Activated T-helper 1 cell treated with anti-CD3 and anti-CD28 coated beads, Interleukin-12 subunit alpha, Interleukin-12 subunit beta, Interleukin-2, Interleukin-4 antibody, amounts not matched to agents 30 ng/mL and 10 ng/mL and 1 ng/mL, durations not matched to agents 14 hours and 24 hours and 36 hours (primary cell): ENCODE data around the gene TCF19. TPM values are rescaled to one million over a fixed set of nuclear protein-coding genes. Genes with fewer than 3 reads are reported as not detected.

Experiments used
- DNase-seq: peaks from one replicate; pipeline ENCODE4 v3.0.0; 2021; ENCODE audit warnings: low spot score
- H3K27ac Mint-ChIP-seq: one replicate; pipeline ENCODE4 v1.8.0; 2021; ENCODE audit warnings: mild to moderate bottlenecking, mixed read lengths
- H3K27me3 Mint-ChIP-seq: one replicate; pipeline ENCODE4 v1.8.0; 2022; ENCODE audit warnings: mild to moderate bottlenecking, moderate library complexity, mixed read lengths; ENCODE audit not compliant: insufficient read depth
- H3K36me3 Mint-ChIP-seq: one replicate; pipeline ENCODE4 v1.8.0; 2021; ENCODE audit warnings: low read depth, mixed read lengths
- H3K4me1 Mint-ChIP-seq: one replicate; pipeline ENCODE4 v1.8.0; 2021; ENCODE audit warnings: low read depth, mixed read lengths
- H3K4me3 Mint-ChIP-seq: one replicate; pipeline ENCODE4 v1.8.0; 2021; ENCODE audit warnings: mild to moderate bottlenecking, moderate library complexity, mixed read lengths
- H3K9me3 Mint-ChIP-seq: one replicate; pipeline ENCODE4 v1.8.0; 2021; ENCODE audit warnings: mixed read lengths
- intact Hi-C: fragments of 100-400 bp; cut with micrococcal nuclease; formaldehyde crosslinking; loops from one replicate; pipeline ENCODE4 v1.15.1; 2024
- total RNA-seq: library from RNA; stranded (reverse); gene quantifications from 2 replicates; pipeline ENCODE4 v1.2.3, GENCODE V29; 2022

The TCF19 gene
- total RNA-seq, 1 donor from 2014 or later: 75.9 TPM

DNA sequence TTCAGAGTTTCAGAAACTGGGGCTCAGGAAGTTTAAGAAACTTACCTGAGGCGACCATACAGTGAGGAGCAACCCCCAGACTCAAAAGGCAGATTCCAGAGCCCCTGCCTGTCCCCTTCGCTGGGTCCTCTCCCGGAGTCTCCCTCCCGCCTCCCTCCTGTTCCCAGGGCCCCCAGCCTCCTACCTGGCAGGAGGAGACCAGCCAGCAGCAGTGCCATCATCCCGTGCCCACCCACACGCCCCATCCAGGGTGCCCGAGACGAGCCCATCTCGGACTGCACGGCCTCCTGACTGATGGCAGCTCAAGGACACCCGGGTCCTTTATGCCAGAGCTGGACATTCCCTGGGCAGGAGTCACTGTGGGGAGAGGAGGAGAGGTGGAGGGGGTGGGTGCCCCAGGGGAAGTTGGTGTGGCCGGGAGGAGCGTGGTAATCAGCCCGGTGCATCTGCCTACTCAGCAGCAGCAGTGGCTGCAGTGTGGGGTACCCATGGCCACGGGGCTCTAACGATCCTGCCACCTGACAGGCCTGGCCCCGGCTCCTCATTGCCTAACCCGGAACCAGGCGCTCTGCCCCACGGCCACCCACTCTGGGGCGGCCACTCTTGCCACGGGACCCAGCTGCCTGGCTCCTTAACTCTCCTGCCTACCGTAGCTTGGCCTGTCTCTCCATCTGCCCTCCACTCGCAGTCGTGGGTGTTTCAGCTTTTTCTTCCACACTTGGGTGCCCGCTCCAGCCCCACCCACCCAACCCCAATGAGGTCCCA lies 38.1 kb upstream of the TCF19 start, which contains the start of gene CDSN:
CDSN (minus strand) TSS at position 296 of the 765 bp plus-strand sequence; CDS start at position 269, 27 bp downstream.
- Mint-ChIP-seq H3K27me3 (peaks cover 3% of the 10 kb centered on the region), H3K9me3 (no peaks in the 10 kb centered on the region), H3K27ac (no peak within 1 kb of the TSS), H3K36me3 (no peaks in the 10 kb centered on the region), H3K4me1 (no peaks in the 10 kb centered on the region), H3K4me3 (no peak within 1 kb of the TSS)
- intact Hi-C loops: no loop called here
- no peak for DNase-seq

GRCh38 chr6:31121131-31121790 lies 37.1 kb upstream of the TCF19 start:
- peaks cover 2% of the 10 kb centered on the region for H3K27me3 Mint-ChIP-seq
- no peaks in the 10 kb centered on the region for H3K36me3 Mint-ChIP-seq
- H3K9me3 Mint-ChIP-seq: no peaks in the 10 kb centered on the region
- H3K27ac Mint-ChIP-seq: no peak overlapping the region
- DNase-seq: no peak
- H3K4me3 Mint-ChIP-seq: no peak overlapping the region
- no peaks in the 10 kb centered on the region for H3K4me1 Mint-ChIP-seq
- intact Hi-C loops: no loop called here

- Mint-ChIP-seq H3K4me3 (no peak overlapping the region), H3K27me3 (peaks cover 8% of the 10 kb centered on the region), H3K27ac (no peak overlapping the region), H3K36me3 (no peaks in the 10 kb centered on the region), H3K9me3 (no peaks in the 10 kb centered on the region), H3K4me1 (peaks cover 3% of the 10 kb centered on the region)
- intact Hi-C loops: no loop called here
- no peak for DNase-seq
These were observed 35.3 kb upstream of the TCF19 start for GRCh38 chr6:31122791-31123706.

GRCh38 chr6:31125162-31125561 lies 33.2 kb upstream of the TCF19 start:
- Mint-ChIP-seq H3K36me3 (no peaks in the 10 kb centered on the region), H3K9me3 (no peaks in the 10 kb centered on the region), H3K27me3 (peaks cover 18% of the 10 kb centered on the region), H3K27ac (no peak overlapping the region), H3K4me1 (peaks cover 7% of the 10 kb centered on the region), H3K4me3 (no peak overlapping the region)
- DNase-seq: no peak
- intact Hi-C loops: no loop called here

GRCh38 chr6:31125586-31126363 lies 32.6 kb upstream of the TCF19 start:
- H3K4me3 Mint-ChIP-seq: no peak overlapping the region
- DNase-seq: no peak
- no peaks in the 10 kb centered on the region for H3K9me3 Mint-ChIP-seq
- no peaks in the 10 kb centered on the region for H3K36me3 Mint-ChIP-seq
- intact Hi-C loops: no loop called here
- peaks cover 18% of the 10 kb centered on the region for H3K27me3 Mint-ChIP-seq
- H3K4me1 Mint-ChIP-seq: peaks cover 7% of the 10 kb centered on the region
- no peak overlapping the region for H3K27ac Mint-ChIP-seq

DNA sequence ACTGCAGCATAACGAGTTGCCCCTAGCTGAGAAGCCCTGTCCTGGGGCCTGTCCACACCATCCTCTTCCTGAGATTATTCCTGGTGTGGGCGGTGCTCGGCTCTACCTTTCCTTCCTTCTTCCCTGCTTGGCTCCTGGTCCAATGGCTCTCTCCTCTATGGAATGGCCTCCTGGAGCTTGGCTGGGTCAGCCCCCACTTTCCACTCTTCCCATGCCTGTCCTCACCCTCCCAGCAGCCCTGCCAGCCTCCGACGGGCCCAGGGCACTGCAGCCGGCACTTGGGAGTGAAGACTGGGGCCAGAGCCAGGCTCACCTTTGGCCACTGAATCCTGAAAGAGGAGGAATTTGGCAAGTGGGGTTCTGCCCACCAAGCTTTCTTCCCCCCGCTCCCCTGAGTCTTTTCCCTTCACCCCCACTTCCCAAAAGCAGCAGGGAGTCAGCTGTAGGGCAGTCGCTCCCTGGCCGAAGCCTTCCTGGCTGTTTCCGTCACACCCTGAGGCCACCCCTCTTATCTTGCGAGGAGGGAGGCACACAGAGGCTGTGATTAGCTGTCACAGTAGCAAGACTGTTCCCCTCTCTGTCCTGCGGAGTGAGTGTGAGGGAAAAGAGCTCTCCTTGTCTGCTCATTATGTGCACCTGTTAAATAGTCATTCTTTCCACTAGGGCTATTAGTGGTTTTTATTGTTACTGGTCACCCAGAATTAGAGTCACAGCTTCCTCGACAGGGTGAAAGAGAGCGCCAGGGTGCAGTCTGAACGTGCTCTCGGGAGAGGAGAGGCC lies 31.8 kb upstream of the TCF19 start:
- Mint-ChIP-seq H3K4me3 (no peak overlapping the region), H3K27ac (no peak overlapping the region)

DNA sequence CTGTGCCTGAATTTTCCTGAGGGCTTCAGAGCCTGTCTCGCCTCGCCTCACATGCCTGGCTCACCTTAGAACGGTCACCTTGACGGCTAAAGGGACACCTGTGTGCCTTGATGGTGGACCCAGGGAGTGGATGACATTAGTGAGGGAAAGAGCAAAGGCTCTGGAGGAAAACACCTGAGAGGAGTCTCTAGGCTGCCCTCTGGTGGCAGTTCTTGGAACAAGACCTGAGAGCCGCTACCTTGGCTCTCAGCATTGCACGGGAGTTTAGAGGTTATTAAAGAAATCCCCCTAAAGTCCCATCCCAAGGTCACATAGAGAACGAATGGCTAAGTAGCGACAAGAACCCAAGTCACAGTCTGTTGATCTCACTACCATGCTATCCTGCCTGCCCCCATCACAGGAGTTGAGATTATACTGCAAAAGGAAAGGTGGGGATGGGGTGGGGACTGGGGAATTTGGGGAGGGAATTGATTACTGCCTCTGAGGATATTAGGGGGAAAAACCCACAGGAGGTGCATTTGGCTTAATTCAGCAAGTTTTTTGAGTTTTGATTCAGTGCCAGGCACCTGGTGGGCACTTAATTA lies 30.2 kb upstream of the TCF19 start:
- Mint-ChIP-seq H3K9me3 (no peaks in the 10 kb centered on the region), H3K36me3 (no peaks in the 10 kb centered on the region), H3K27me3 (peaks cover 20% of the 10 kb centered on the region), H3K27ac (peak overlapping the region; percentile 13), H3K4me1 (peaks cover 7% of the 10 kb centered on the region), H3K4me3 (no peak overlapping the region)
- intact Hi-C loops: no loop called here
- DNase-seq: peak; percentile 54

More for the DNA sequence above, 31.8 kb upstream of the TCF19 start:
- no peak for DNase-seq
- Mint-ChIP-seq H3K27me3 (peaks cover 18% of the 10 kb centered on the region), H3K9me3 (no peaks in the 10 kb centered on the region), H3K4me1 (peaks cover 7% of the 10 kb centered on the region), H3K36me3 (no peaks in the 10 kb centered on the region)
- intact Hi-C loops: no loop called here

GRCh38 chr6:31129130-31129529 lies 29.3 kb upstream of the TCF19 start:
- Mint-ChIP-seq H3K9me3 (no peaks in the 10 kb centered on the region), H3K27ac (no peak overlapping the region), H3K36me3 (no peaks in the 10 kb centered on the region), H3K27me3 (peaks cover 19% of the 10 kb centered on the region), H3K4me3 (no peak overlapping the region), H3K4me1 (peaks cover 7% of the 10 kb centered on the region)
- no peak for DNase-seq
- intact Hi-C loops: no loop called here

DNA sequence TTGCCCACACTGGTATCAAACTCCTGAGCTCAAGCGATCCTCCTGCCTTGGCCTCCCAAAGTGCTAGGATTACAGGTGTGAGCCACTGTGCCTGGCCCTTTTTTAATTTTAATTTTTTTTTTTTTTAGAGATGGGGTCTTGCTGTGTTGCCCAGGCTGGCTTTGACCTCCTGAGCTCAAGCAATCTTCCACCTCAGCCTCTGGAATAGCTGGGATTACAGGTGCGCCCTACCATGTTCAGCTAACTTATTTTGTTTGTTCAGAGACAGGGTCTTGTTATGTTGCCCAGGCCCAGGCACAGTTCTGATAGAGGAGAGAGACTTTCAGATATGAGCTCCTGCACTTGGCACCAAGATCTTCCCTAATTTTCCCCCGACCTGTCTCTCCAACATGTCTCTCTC lies 27.6 kb upstream of the TCF19 start:
- intact Hi-C loops: no loop called here
- peaks cover 7% of the 10 kb centered on the region for H3K4me1 Mint-ChIP-seq
- no peaks in the 10 kb centered on the region for H3K9me3 Mint-ChIP-seq
- H3K4me3 Mint-ChIP-seq: no peak overlapping the region
- DNase-seq: no peak
- no peaks in the 10 kb centered on the region for H3K36me3 Mint-ChIP-seq
- H3K27me3 Mint-ChIP-seq: peaks cover 19% of the 10 kb centered on the region
- H3K27ac Mint-ChIP-seq: no peak overlapping the region

DNA sequence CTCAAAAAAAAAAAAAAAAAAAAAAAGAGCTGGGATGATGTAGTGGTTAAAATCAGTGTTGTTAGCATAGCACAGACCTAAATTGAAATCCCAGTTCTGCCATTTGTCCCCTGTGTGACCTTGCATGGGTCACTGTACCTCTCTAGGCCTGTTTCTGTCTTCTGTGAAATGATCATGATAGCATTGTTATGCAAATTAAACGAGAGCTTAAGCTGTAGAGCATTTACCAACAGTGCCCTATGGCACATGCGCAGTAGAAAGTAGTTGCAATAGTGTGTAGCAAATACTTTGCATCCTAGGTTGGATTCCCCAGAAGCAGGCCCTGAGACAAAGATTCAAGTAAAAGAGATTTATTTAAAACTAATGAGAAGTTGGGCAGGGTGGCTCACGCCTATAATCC lies 26.8 kb upstream of the TCF19 start:
- peaks cover 7% of the 10 kb centered on the region for H3K4me1 Mint-ChIP-seq
- no peaks in the 10 kb centered on the region for H3K36me3 Mint-ChIP-seq
- no peak overlapping the region for H3K4me3 Mint-ChIP-seq
- H3K9me3 Mint-ChIP-seq: no peaks in the 10 kb centered on the region
- intact Hi-C loops: no loop called here
- peaks cover 17% of the 10 kb centered on the region for H3K27me3 Mint-ChIP-seq
- DNase-seq: no peak
- H3K27ac Mint-ChIP-seq: no peak overlapping the region

GRCh38 chr6:31132806-31133205 lies 25.6 kb upstream of the TCF19 start:
- Mint-ChIP-seq H3K27ac (no peak overlapping the region), H3K4me1 (peaks cover 13% of the 10 kb centered on the region), H3K4me3 (no peak overlapping the region), H3K36me3 (no peaks in the 10 kb centered on the region), H3K27me3 (peaks cover 15% of the 10 kb centered on the region), H3K9me3 (no peaks in the 10 kb centered on the region)
- no peak for DNase-seq
- intact Hi-C loops: no loop called here
